NCI-H2081 treated with DMSO at 0.1 percent for 48 hours (cell line): ENCODE results near the gene ACMSD.
"Not testable (repeated sequence)": the region's sequence is repeated elsewhere in the genome, so short reads cannot be mapped to it uniquely, and the experiment has no call there.

Source experiments
- DNase-seq: peaks from one replicate; lab custom pipeline; 2025; lab: John Stamatoyannopoulos, UW

The ACMSD gene

GRCh38 chr2:134838143-134838620 lies at the start of gene ACMSD:
Gene ACMSD (plus strand): TSS chr2:134838616. CDS start chr2:134838683, 67 bp downstream.
- DNase-seq = no peak

DNA sequence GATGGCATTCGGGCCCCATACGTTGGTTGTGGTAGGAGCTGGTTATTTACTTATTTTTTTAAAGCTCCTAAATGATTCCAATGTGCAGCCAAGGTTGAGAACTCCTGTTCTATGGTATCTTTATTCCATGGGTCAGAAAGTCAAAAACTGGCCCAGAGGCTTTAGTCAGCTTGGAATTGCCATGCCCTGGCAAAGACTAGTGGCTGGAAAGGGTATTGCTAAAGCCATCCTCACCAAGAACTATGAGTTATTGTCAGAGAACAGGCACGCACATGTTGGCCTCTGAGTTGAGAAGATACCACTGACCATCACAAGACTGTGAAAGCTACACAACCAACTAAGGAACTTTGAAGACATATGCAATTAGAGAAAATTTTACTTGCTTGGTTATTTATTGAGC lies 47.9 kb upstream of the ACMSD start:
- DNase-seq = no peak

GRCh38 chr2:134791616-134792015 lies 46.8 kb upstream of the ACMSD start:
- DNase-seq = no peak

- DNase-seq = no peak
Observed at GRCh38 chr2:134792186-134792585, 46.2 kb upstream of the ACMSD start.

GRCh38 chr2:134795765-134796164 lies 42.7 kb upstream of the ACMSD start:
- no peak for DNase-seq

DNA sequence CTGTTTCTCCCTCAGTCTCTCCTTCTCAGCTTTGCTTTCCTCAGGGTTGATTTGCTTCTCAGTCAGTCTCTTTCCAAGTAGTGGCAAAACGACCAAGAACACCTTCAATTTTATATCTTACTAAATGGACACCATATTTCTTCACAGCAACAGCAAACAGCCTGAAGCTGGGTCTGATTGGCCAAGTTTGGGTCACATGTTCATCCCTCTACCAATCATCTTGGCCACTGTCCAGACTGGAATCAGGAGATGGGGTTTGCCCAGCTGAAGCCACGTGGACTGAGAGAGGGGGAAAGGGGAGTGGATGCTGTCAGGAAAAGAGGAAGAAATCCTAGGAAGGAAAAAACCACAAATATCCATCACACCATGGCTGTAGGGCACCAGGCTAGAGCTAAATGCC lies 42.0 kb upstream of the ACMSD start:
- DNase-seq = no peak

DNA sequence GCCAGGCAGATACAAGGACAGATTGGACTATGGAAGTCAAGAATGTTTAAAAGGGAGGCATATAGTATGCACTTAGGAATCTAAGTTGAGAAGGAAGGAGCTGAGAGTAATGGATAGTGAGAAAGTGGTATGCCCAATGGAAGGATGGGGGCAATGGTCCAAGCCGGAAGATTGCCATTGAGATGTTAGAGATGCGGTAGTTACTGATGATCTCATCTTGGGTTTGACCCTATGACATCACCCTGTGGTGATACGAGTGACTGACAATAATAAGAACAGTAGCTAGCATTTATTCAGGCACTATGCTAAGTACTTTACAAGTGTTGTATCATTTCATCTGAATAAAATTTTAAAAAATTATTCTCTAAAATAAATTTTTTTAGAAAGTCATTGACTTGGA lies 38.5 kb upstream of the ACMSD start:
- no peak for DNase-seq

DNA sequence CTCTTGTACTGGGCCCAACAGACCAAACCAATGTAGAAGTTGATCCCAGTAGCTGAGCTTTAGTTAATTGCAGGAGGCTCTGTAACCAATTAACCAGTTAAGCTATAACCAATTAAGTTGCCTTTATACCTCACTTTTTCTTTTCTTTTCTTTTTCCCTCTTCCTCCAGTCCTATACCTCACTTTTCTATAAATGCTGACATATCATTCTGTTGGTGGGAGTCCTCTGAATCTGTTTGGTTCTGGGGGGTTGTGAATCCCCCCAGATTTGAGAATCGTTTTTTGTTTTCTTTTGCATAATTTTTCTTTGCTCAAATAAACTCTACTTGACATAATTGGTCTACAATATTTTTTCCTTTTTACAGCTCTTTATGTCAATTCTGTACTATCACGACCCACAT lies 38.1 kb upstream of the ACMSD start:
- no peak for DNase-seq

DNA sequence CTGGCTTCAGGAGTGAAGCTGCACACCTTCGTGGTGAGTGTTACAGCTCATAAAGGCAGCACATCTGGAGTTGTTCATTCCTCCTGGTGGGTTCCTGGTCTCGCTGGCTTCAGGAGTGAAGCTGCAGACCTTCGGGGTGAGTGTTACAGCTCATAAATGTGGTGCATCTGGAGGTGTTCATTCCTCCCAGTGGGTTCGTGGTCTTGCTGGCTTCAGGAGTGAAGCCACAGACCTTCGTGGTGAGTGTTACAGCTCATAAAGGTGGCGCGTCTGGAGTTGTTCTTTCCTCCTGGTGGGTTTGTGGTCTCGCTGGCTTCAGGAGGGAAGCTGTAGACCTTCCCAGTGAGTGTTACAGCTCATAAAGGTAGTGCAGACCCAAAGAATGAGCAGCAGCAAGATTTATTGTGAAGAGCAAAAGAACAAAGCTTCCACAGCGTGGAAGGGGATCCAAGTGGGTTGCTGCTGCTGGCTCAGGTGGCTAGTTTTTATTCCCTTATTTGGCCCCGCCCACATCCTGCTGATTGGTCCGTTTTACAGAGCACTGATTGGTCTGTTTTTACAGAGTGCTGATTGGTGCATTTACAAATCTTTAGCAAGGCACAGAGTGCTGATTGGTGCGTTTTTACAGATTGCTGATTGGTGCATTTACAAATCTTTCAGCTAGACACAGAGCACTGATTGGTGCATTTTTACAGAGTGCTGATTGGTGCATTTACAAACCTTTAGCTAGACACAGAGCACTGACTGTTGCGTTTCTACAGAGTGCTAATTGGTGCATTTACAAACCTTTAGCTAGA lies 34.6 kb upstream of the ACMSD start:
- not testable (repeated sequence) for DNase-seq

- no peak for DNase-seq
Observed at GRCh38 chr2:134815741-134816140, 22.7 kb upstream of the ACMSD start.

GRCh38 chr2:134818321-134818720 lies 20.1 kb upstream of the ACMSD start:
- no peak for DNase-seq

GRCh38 chr2:134819334-134819733 lies 19.1 kb upstream of the ACMSD start:
- DNase-seq = no peak

GRCh38 chr2:134823431-134823830 lies 15.0 kb upstream of the ACMSD start:
- no peak for DNase-seq

DNA sequence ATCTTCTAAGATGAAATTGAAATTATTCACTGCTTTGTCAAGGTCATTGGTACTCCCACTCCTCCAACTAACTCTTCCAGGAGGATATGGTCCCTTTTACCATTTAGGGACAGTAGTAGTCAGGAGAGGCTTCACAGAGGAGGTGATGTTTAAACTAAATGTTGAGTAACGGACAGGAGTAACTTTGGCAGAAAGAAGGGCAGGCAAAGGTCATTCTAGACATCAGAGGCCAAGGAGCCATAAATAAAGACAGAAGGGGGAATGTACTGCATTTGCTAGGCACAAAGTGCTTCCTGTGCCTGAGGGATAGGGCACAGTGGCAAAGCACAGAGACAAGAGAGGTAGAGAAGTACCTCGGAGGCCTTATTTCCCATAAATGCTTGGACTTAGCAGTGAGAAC lies 14.6 kb upstream of the ACMSD start:
- DNase-seq = no peak

- not testable (repeated sequence) for DNase-seq
Observed at GRCh38 chr2:134825716-134826115, 12.7 kb upstream of the ACMSD start.

DNA sequence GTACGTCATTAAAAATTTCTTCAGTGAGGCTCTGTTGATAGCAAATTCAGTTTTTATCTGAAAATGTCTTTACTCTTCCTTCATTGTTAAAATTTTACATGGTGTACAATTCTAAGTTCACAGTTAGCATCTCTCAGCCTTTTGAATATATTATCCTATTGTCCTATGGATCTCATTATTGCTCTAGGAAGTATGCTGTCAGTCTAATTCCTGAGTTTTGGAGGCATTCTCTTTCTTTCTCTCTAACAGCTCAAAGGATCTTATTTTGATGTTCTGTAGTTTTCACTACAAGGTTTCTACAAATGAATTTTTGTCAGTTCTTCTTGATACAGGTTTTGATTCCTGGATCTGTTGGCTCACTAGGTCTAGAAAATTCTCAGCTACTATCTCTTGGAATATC lies 2.9 kb upstream of the ACMSD start:
- DNase-seq = no peak

GRCh38 chr2:134836986-134837385 lies 1.4 kb upstream of the ACMSD start:
- no peak for DNase-seq

DNA sequence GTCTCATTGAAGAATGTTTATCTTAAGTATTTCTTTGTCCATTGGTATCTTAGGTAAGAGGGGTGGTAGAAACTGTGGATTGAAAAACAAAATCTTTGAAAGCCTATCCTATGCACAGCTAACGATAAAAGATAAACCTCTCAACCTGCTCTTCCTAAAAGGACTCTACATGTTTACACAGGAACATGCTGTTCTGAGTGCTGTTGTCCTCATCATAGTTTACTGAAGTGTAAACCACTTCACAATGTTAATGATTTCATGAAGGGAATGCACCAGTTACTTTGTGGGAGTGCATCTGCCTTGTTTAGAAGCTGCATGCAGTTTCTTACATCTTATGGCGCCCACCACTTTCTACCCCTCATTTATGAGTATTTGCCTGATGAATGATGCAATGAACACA lies 1.2 kb downstream of the ACMSD start:
- DNase-seq = no peak

- no peak for DNase-seq
Observed at GRCh38 chr2:134842930-134843490, 4.6 kb downstream of the ACMSD start.

DNA sequence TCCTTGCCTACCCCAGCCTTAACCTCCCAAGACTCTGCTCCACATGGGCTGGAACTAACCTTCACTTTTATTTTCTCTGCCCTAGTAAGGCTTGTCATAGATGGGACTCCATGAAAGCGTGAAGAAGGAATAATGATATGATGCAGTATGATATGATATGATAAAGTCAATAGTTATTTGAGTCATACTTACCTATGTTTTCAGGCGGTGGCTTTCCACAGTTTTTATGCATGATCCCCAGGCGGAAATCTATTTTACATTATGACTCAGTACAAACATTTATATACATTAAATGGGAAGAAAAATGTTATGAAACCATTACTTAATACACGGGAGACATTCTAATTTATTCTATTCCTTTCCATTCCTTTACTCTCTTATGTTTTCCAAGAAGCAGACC lies 5.6 kb downstream of the ACMSD start:
- DNase-seq = no peak

- no peak for DNase-seq
Observed at GRCh38 chr2:134845028-134845427, 6.6 kb downstream of the ACMSD start.

- DNase-seq = no peak
Observed at GRCh38 chr2:134845719-134846118, 7.3 kb downstream of the ACMSD start.

- no peak for DNase-seq
Observed at GRCh38 chr2:134846213-134846612, 7.8 kb downstream of the ACMSD start.

DNA sequence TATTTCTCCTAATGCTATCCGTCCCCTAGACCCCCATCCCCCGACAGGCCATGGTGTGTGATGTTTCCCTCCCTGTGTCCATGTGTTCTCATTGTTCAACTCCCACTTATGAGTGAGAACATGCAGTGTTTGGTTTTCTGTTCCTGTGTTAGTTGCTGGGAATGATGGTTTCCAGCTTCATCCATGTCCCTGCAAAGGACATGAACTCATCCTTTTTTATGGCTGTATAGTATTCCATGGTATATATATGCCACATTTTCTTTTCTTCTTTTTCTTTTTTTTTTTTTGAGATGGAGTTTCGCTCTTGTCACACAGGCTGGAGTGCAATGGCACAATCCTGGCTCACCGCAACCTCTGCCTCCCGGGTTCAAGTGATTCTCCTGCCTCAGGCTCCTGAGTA lies 9.2 kb downstream of the ACMSD start:
- DNase-seq = not testable (repeated sequence)
